Measurements from ENCODE around the gene B4GALT2. TPM values are rescaled to one million over a fixed set of nuclear protein-coding genes. Genes with fewer than 3 reads are reported as not detected.

Gene B4GALT2
- total and polyA plus RNA-seq, 2 of the 4 experiments (the other 2 are of a cell fraction), result 52.3 to 60.8 TPM

DNA sequence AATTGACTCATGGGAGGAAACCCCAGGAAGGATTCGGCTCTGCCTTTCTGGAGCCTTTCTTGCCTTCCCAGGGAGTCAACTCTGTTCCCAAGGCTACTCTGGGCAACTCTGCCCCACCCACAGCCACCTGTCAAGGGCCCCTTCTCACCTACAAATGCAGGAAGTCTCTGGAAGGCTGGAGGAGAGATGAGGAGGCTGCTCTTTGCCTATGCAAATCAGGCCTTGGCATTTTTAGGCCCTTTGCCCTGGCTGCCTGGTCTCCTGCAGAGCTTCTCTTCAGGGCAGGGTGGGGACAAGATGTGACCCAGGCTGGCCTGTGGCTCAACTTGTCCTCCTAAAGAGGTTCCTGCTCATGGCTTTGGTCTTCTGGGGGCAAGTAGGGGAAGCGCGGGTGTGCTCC, 46.8 kb downstream of the B4GALT2 start:
- Histone ChIP-seq H3K27ac (ENCODE audit: insufficient read depth, low read length) (no peak overlapping the region), H3K14ac (replicated peaks; ENCODE audit: low read depth, low read length) (no peak overlapping the region), H2BK5ac (ENCODE audit: low read depth, low read length, poor library complexity, severe bottlenecking) (no peak overlapping the region), H2AK9ac (replicated peaks; ENCODE audit: low read depth, low read length, poor library complexity) (peak overlapping the region; percentile 5), H4K91ac (ENCODE audit: insufficient read depth, low read depth, low read length) (no peak overlapping the region), H3K4me2 (ENCODE audit: low read depth, low read length) (no peak overlapping the region), H3K4ac (ENCODE audit: low read depth, low read length) (no peak overlapping the region), H3K9ac (ENCODE audit: low read depth, low read length) (no peak overlapping the region), H3K9me1 (ENCODE audit: insufficient read depth, low read length) (0 out of 2 replicates have a peak, but pooled peaks cover 12% of the 10 kb centered on the region), H3K36me3 (ENCODE audit: control insufficient read depth, insufficient read depth, low read length) (peaks cover 18% of the 10 kb centered on the region; the same call in 1 of the 2 replicates), H4K8ac (ENCODE audit: low read depth in 2 of 2, low read length in 2 of 2) (no peak overlapping the region), H2BK20ac (ENCODE audit: low read depth, low read length) (no peak overlapping the region), H3K79me1 (ENCODE audit: low read depth in 1 of 2, low read length in 2 of 2) (peaks cover 0 to 14% of the 10 kb centered on the region in 2 experiments; a peak in 2 of 4 replicates), H3K4me3 (ENCODE audit: insufficient read depth, low read depth, low read length) (no peak overlapping the region), H2AK5ac (ENCODE audit: low read depth, low read length) (no peak overlapping the region), H3K18ac (ENCODE audit: low read depth, low read length) (no peak overlapping the region), H3K23ac (ENCODE audit: low read depth, low read length) (no peak overlapping the region), H3K4me1 (ENCODE audit: control insufficient read depth, insufficient read depth, low read length) (peaks cover 10% of the 10 kb centered on the region), H2BK120ac (ENCODE audit: low read depth, low read length) (no peak overlapping the region), H2BK15ac (ENCODE audit: low read depth, low read length) (no peak overlapping the region), H3K9me3 (ENCODE audit: control insufficient read depth, insufficient read depth, low read length) (no peaks in the 10 kb centered on the region), H4K20me1 (ENCODE audit: insufficient read depth, low read length) (no peaks in the 10 kb centered on the region; the same call in 1 of the 2 replicates), H3K56ac (ENCODE audit: extremely low read depth, insufficient read depth, low read length) (no peak overlapping the region), H4K5ac (ENCODE audit: low read depth, low read length) (no peak overlapping the region), H3K27me3 (ENCODE audit: control insufficient read depth, insufficient read depth, low read length) (no peaks in the 10 kb centered on the region), H2AFZ (replicated peaks; ENCODE audit: low read length, poor library complexity) (no peak overlapping the region)
- POLR2A ChIA-PET (ENCODE audit: unreplicated experiment), result no interaction called here
- BruUV-seq (replicated peaks), result no TSS peak
- in situ Hi-C loops (cut with MboI; ENCODE audit: low sequenced_read_pairs), result no loop called here
- ATAC-seq (ENCODE audit: low read depth) (no peak), DNase-seq (no peak)
- intact Hi-C loops (cut with micrococcal nuclease), result no loop called here
- WGBS, 2 experiments (ENCODE audit: extremely low coverage in 2 of 2, insufficient read length in 1 of 2), result no CpG with 5 or more reads among the region's 3 CpGs
- CTCF ChIA-PET, result no interaction called here
- TF ChIP-seq RAD21 (IDR thresholded peaks at IDR 0.05; ENCODE audit: low read length) (no peak), MAFK (IDR thresholded peaks at IDR 0.05; ENCODE audit: low read depth, low read length) (no peak), SMC3 (IDR thresholded peaks at IDR 0.05; ENCODE audit: low read depth, low read length) (no peak), FOS (IDR thresholded peaks at IDR 0.05; ENCODE audit: low read depth, low read length) (no peak), BHLHE40 (IDR thresholded peaks at IDR 0.05; ENCODE audit: low read depth, low read length) (no peak), RFX5 (IDR thresholded peaks at IDR 0.05; ENCODE audit: low read depth, low read length) (no peak), CHD1 (IDR thresholded peaks at IDR 0.05; ENCODE audit: low read depth, low read length) (no peak), MXI1 (IDR thresholded peaks at IDR 0.05; ENCODE audit: borderline replicate concordance, low read depth, low read length) (no peak), NFE2L2 (IDR thresholded peaks at IDR 0.05; ENCODE audit: low read depth, low read length) (no peak), RCOR1 (IDR thresholded peaks at IDR 0.05; ENCODE audit: insufficient replicate concordance, low read length) (no peak), POLR2A (IDR thresholded peaks at IDR 0.05; ENCODE audit: low read depth, low read length) (no peak), MAZ (IDR thresholded peaks at IDR 0.05; ENCODE audit: borderline replicate concordance, low read depth, low read length) (no peak), CEBPB (IDR thresholded peaks at IDR 0.05; ENCODE audit: low read depth, low read length) (no peak)
- TF ChIP-seq, protein P1, sequence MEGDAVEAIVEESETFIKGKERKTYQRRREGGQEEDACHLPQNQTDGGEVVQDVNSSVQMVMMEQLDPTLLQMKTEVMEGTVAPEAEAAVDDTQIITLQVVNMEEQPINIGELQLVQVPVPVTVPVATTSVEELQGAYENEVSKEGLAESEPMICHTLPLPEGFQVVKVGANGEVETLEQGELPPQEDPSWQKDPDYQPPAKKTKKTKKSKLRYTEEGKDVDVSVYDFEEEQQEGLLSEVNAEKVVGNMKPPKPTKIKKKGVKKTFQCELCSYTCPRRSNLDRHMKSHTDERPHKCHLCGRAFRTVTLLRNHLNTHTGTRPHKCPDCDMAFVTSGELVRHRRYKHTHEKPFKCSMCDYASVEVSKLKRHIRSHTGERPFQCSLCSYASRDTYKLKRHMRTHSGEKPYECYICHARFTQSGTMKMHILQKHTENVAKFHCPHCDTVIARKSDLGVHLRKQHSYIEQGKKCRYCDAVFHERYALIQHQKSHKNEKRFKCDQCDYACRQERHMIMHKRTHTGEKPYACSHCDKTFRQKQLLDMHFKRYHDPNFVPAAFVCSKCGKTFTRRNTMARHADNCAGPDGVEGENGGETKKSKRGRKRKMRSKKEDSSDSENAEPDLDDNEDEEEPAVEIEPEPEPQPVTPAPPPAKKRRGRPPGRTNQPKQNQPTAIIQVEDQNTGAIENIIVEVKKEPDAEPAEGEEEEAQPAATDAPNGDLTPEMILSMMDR (conservative IDR thresholded peaks at IDR 0.05; ENCODE audit: low read depth, low read length), result no peak
- TF ChIP-seq, protein P2, sequence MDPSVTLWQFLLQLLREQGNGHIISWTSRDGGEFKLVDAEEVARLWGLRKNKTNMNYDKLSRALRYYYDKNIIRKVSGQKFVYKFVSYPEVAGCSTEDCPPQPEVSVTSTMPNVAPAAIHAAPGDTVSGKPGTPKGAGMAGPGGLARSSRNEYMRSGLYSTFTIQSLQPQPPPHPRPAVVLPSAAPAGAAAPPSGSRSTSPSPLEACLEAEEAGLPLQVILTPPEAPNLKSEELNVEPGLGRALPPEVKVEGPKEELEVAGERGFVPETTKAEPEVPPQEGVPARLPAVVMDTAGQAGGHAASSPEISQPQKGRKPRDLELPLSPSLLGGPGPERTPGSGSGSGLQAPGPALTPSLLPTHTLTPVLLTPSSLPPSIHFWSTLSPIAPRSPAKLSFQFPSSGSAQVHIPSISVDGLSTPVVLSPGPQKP (IDR thresholded peaks at IDR 0.05; ENCODE audit: borderline replicate concordance, low read depth, low read length), result no peak
- TF ChIP-seq, protein P3, sequence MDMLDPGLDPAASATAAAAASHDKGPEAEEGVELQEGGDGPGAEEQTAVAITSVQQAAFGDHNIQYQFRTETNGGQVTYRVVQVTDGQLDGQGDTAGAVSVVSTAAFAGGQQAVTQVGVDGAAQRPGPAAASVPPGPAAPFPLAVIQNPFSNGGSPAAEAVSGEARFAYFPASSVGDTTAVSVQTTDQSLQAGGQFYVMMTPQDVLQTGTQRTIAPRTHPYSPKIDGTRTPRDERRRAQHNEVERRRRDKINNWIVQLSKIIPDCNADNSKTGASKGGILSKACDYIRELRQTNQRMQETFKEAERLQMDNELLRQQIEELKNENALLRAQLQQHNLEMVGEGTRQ (IDR thresholded peaks at IDR 0.05; ENCODE audit: low read depth, low read length), result no peak
- dilution Hi-C loops (cut with HindIII; ENCODE audit: low sequenced_read_pairs, unreplicated experiment), result no loop called here

Measured in IMR-90 (cell line).